SK-N-SH (cell line): ENCODE results near the gene RPS6KA2. TPM values are rescaled to one million over a fixed set of nuclear protein-coding genes. Genes with fewer than 3 reads are reported as not detected.

Source experiments
- CTCF ChIA-PET: fragments of 300-600, 350-600 bp; formaldehyde crosslinking; extraction: SDS; loops from one replicate; lab custom pipeline; 2021; lab: Yijun Ruan, JAX
- POLR2A ChIA-PET: fragments of 350-600 bp; sonication (Branson Sonifier 250); formaldehyde crosslinking; extraction: SDS; loops from one replicate; lab custom pipeline; 2020; ENCODE audit warnings: antibody characterized with exemption, inconsistent platforms; lab: Yijun Ruan, JAX
- DNase-seq: peaks from one replicate; pipeline ENCODE4 v3.0.0; 2012
- H2AFZ ChIP-seq: fragments of 200-600 bp; sonication (generic); 2 replicates; pipeline ENCODE4 v1.8.1; 2016; ENCODE audit warnings: antibody characterized with exemption, mild to moderate bottlenecking, low read depth
- H3F3A ChIP-seq: fragments of 200-600 bp; sonication (generic); replicated peaks from 2 replicates; pipeline ENCODE3; 2016; ENCODE audit warnings: antibody characterized with exemption, mild to moderate bottlenecking; ENCODE audit not compliant: insufficient read depth
- H3K27ac ChIP-seq, 2 experiments: fragments of 200-500 bp in 1 of 2; fragments of 200-600 bp in 1 of 2; sonication (Bioruptor generic) in 1 of 2; sonication (generic), shearing (Covaris generic) in 1 of 2; 2 replicates each; pipeline versions ENCODE4 v1.5.1 to v1.6.1; 2014 to 2016; ENCODE audit warnings: low read depth in 2 of 2, inconsistent platforms in 1 of 2, low read length in 1 of 2, mild to moderate bottlenecking in 1 of 2, mixed read lengths in 1 of 2
- H3K27me3 ChIP-seq: fragments of 200-600 bp; sonication (generic), shearing (Covaris generic); 2 replicates; pipeline ENCODE4 v1.6.1; 2016; ENCODE audit warnings: mixed run types; ENCODE audit not compliant: insufficient read depth
- H3K36me3 ChIP-seq, 2 experiments: fragments of 200-500 bp in 1 of 2; fragments of 200-600 bp in 1 of 2; sonication (Bioruptor generic) in 1 of 2; sonication (generic) in 1 of 2; replicated peaks in 1 of 2; 2 replicates each; pipeline versions ENCODE3 to v1.5.1; 2014 to 2016; ENCODE audit warnings: low read length in 1 of 2, mild to moderate bottlenecking in 1 of 2; ENCODE audit not compliant: insufficient read depth in 2 of 2, control insufficient read depth in 1 of 2
- H3K4me1 ChIP-seq, 2 experiments: fragments of 200-500 bp in 1 of 2; fragments of 200-600 bp in 1 of 2; sonication (Bioruptor generic) in 1 of 2; sonication (generic), shearing (Covaris generic) in 1 of 2; 2 replicates each; pipeline versions ENCODE4 v1.5.1 to v1.6.1; 2014 to 2016; ENCODE audit warnings: low read depth in 1 of 2, low read length in 1 of 2, mixed run types in 1 of 2; ENCODE audit not compliant: insufficient read depth in 2 of 2, control insufficient read depth in 1 of 2
- H3K4me2 ChIP-seq: fragments of 200-600 bp; sonication (generic), shearing (Covaris generic); 2 replicates; pipeline ENCODE4 v1.6.1; 2017; ENCODE audit warnings: mixed run types
- H3K4me3 ChIP-seq, 2 experiments: fragments of 200-500 bp in 1 of 2; fragments of 200-600 bp in 1 of 2; sonication (Bioruptor generic) in 1 of 2; sonication (generic), shearing (Covaris generic) in 1 of 2; 2 replicates each; pipeline versions ENCODE4 v1.5.1 to v1.8.1; 2014 to 2016; ENCODE audit warnings: low read depth in 2 of 2, inconsistent platforms in 1 of 2, low read length in 1 of 2, mild to moderate bottlenecking in 1 of 2, mixed read lengths in 1 of 2, moderate library complexity in 1 of 2
- H3K79me2 ChIP-seq: fragments of 200-600 bp; sonication (generic); 2 replicates; pipeline ENCODE4 v1.8.1; 2017; ENCODE audit warnings: mild to moderate bottlenecking; ENCODE audit not compliant: insufficient read depth
- H3K9ac ChIP-seq: fragments of 200-600 bp; sonication (generic); 2 replicates; pipeline ENCODE4 v1.6.1; 2017; ENCODE audit warnings: mixed run types
- H3K9me2 ChIP-seq: fragments of 200-600 bp; sonication (generic); 2 replicates; pipeline ENCODE4 v1.6.1; 2017; ENCODE audit warnings: mixed run types
- H3K9me3 ChIP-seq: fragments of 200-600 bp; sonication (generic); 2 replicates; pipeline ENCODE4 v1.6.1; 2017; ENCODE audit warnings: mixed run types, mild to moderate bottlenecking, moderate library complexity
- H4K20me1 ChIP-seq: fragments of 200-600 bp; sonication (generic); 2 replicates; pipeline ENCODE4 v1.6.1; 2017; ENCODE audit warnings: mild to moderate bottlenecking, mixed run types; ENCODE audit not compliant: insufficient read depth
- FOSL2 ChIP-seq: IDR thresholded peaks from 2 replicates; pipeline ENCODE4 v1.4.0; 2012; ENCODE audit warnings: low read depth, mild to moderate bottlenecking, moderate library complexity, borderline replicate concordance
- GATA2 ChIP-seq: sonication (generic); formaldehyde crosslinking; IDR thresholded peaks from 2 replicates; pipeline ENCODE4 v1.5.0; 2020; ENCODE audit warnings: mild to moderate bottlenecking, missing genetic modification reagents
- MXI1 ChIP-seq: IDR thresholded peaks from 2 replicates; pipeline ENCODE4 v1.6.1; 2012; ENCODE audit warnings: mild to moderate bottlenecking, low read depth, low read length, improper control_type of control experiment
- NRF1 ChIP-seq: IDR thresholded peaks from 2 replicates; pipeline ENCODE4 v1.6.1; 2012; ENCODE audit warnings: low read depth, mild to moderate bottlenecking, low read length
- PBX3 ChIP-seq: IDR thresholded peaks from 2 replicates; pipeline ENCODE4; 2012
- RAD21 ChIP-seq: IDR thresholded peaks from 2 replicates; pipeline ENCODE4 v1.6.1; 2012; ENCODE audit warnings: mild to moderate bottlenecking, low read length
- RCOR1 ChIP-seq: fragments of 150-350 bp; IDR thresholded peaks from 2 replicates; pipeline ENCODE4 v1.6.1; 2017; ENCODE audit warnings: antibody characterized with exemption, low read length
- SIN3A ChIP-seq: IDR thresholded peaks from 2 replicates; pipeline ENCODE4 v1.6.1; 2012; ENCODE audit warnings: low read depth, mild to moderate bottlenecking, low read length, moderate library complexity, borderline replicate concordance
- YY1 ChIP-seq: IDR thresholded peaks from 2 replicates; pipeline ENCODE4 v1.4.0; 2012; ENCODE audit warnings: low read depth, mild to moderate bottlenecking
- ZBTB33 ChIP-seq: IDR thresholded peaks from 2 replicates; pipeline ENCODE4 v1.4.0; 2012; ENCODE audit warnings: low read depth, borderline replicate concordance
- WGBS: methylation state at CpG from one replicate; pipeline ENCODE4 v1.1.6; 2017; ENCODE audit warnings: low lambda C conversion rate; 5-methylcytosine and 5-hydroxymethylcytosine counted together
- polyA plus RNA-seq, 3 experiments: library from polyadenylated mRNA; depleted of rRNA; stranded (reverse); fragments of >200 nt; gene quantifications; 2 replicates each; pipeline ENCODE4 v1.2.3, GENCODE V29; 2012
- TF ChIP-seq, protein P1 (sequence below): IDR thresholded peaks from 2 replicates; pipeline ENCODE4 v1.6.1; 2012; ENCODE audit warnings: mild to moderate bottlenecking, low read depth, low read length, moderate library complexity
- TF ChIP-seq, protein P2 (sequence below): IDR thresholded peaks from 2 replicates; pipeline ENCODE4 v1.4.0; 2012; ENCODE audit warnings: low read depth
- TF ChIP-seq, protein P3 (sequence below): IDR thresholded peaks from 2 replicates; pipeline ENCODE4 v1.4.0; 2012; ENCODE audit warnings: low read depth, borderline replicate concordance

RPS6KA2 gene
- polyA plus RNA-seq, 1 of the 3 experiments (the other 2 are of a cell fraction): 59.5 TPM

- no peak overlapping the region for H3K4me2 ChIP-seq
- POLR2A ChIA-PET: no interaction called here
- no peak for DNase-seq
- H4K20me1 ChIP-seq: no peaks in the 10 kb centered on the region
- no peaks in the 10 kb centered on the region for H3K27me3 ChIP-seq
- no peak overlapping the region for H3K4me3 ChIP-seq
- H3K9me3 ChIP-seq: no peaks in the 10 kb centered on the region
- WGBS: 87% methylated on average over 5 of the region's 5 CpGs
- no peaks in the 10 kb centered on the region for H3K9me2 ChIP-seq
- H3K27ac ChIP-seq: no peak overlapping the region
- H3K36me3 ChIP-seq: no peaks in the 10 kb centered on the region
- H2AFZ ChIP-seq: no peak overlapping the region
- TF ChIP-seq, protein P1, sequence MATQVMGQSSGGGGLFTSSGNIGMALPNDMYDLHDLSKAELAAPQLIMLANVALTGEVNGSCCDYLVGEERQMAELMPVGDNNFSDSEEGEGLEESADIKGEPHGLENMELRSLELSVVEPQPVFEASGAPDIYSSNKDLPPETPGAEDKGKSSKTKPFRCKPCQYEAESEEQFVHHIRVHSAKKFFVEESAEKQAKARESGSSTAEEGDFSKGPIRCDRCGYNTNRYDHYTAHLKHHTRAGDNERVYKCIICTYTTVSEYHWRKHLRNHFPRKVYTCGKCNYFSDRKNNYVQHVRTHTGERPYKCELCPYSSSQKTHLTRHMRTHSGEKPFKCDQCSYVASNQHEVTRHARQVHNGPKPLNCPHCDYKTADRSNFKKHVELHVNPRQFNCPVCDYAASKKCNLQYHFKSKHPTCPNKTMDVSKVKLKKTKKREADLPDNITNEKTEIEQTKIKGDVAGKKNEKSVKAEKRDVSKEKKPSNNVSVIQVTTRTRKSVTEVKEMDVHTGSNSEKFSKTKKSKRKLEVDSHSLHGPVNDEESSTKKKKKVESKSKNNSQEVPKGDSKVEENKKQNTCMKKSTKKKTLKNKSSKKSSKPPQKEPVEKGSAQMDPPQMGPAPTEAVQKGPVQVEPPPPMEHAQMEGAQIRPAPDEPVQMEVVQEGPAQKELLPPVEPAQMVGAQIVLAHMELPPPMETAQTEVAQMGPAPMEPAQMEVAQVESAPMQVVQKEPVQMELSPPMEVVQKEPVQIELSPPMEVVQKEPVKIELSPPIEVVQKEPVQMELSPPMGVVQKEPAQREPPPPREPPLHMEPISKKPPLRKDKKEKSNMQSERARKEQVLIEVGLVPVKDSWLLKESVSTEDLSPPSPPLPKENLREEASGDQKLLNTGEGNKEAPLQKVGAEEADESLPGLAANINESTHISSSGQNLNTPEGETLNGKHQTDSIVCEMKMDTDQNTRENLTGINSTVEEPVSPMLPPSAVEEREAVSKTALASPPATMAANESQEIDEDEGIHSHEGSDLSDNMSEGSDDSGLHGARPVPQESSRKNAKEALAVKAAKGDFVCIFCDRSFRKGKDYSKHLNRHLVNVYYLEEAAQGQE: no peak
- TF ChIP-seq FOSL2: no peak
- TF ChIP-seq, protein P2, sequence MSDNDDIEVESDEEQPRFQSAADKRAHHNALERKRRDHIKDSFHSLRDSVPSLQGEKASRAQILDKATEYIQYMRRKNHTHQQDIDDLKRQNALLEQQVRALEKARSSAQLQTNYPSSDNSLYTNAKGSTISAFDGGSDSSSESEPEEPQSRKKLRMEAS: no peak
- TF ChIP-seq ZBTB33: no peak
- TF ChIP-seq NRF1: no peak
- no peak for TF ChIP-seq YY1
- no peaks in the 10 kb centered on the region for H3K79me2 ChIP-seq
- H3K4me1 ChIP-seq: peaks cover 0 to 9% of the 10 kb centered on the region in 2 experiments; a peak in 2 of 4 replicates
- CTCF ChIA-PET: interaction anchor here (0.7 kb wide), 1 partner anchor 15 kb away, joined by 3 read pairs; no protein-coding TSS in a partner anchor
- H3K9ac ChIP-seq: no peak overlapping the region
- H3F3A ChIP-seq: no peaks in the 10 kb centered on the region
Measured at GRCh38 chr6:166660157-166660688, 33.2 kb upstream of the RPS6KA2 start.

GRCh38 chr6:166659581-166659980, 32.5 kb upstream of the RPS6KA2 start:
- no peak overlapping the region for H2AFZ ChIP-seq
- H3K4me3 ChIP-seq: no peak overlapping the region
- H3K4me1 ChIP-seq: peaks cover 0 to 16% of the 10 kb centered on the region in 2 experiments; a peak in 2 of 4 replicates
- H3K4me2 ChIP-seq: no peak overlapping the region
- ChIA-PET POLR2A (no interaction called here), CTCF (interaction anchor here (0.7 kb wide), 1 partner anchor 15 kb away, joined by 3 read pairs; no protein-coding TSS in a partner anchor)
- no peaks in the 10 kb centered on the region for H3K36me3 ChIP-seq
- H3K27me3 ChIP-seq: no peaks in the 10 kb centered on the region; the same call in 1 of the 2 replicates
- H3F3A ChIP-seq: no peaks in the 10 kb centered on the region
- no peak overlapping the region for H3K9ac ChIP-seq
- H3K27ac ChIP-seq: no peak overlapping the region
- H3K79me2 ChIP-seq: no peaks in the 10 kb centered on the region
- no peaks in the 10 kb centered on the region for H3K9me2 ChIP-seq
- no peak for DNase-seq
- H4K20me1 ChIP-seq: no peaks in the 10 kb centered on the region
- H3K9me3 ChIP-seq: no peaks in the 10 kb centered on the region
- WGBS: 82% methylated on average over 9 of the region's 13 CpGs
- no peak for TF ChIP-seq SIN3A
- TF ChIP-seq, protein P3, sequence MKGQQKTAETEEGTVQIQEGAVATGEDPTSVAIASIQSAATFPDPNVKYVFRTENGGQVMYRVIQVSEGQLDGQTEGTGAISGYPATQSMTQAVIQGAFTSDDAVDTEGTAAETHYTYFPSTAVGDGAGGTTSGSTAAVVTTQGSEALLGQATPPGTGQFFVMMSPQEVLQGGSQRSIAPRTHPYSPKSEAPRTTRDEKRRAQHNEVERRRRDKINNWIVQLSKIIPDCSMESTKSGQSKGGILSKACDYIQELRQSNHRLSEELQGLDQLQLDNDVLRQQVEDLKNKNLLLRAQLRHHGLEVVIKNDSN: no peak
- TF ChIP-seq GATA2 (CRISPR knock-in tag): no peak
- TF ChIP-seq MXI1: no peak
- no peak for TF ChIP-seq RAD21
- no peak for TF ChIP-seq RCOR1
- TF ChIP-seq PBX3: no peak
- TF ChIP-seq ZBTB33: no peak
